ENCODE data around the gene CREBRF. TPM values are rescaled to one million over a fixed set of nuclear protein-coding genes. Genes with fewer than 3 reads are reported as not detected.

The CREBRF gene
- total and polyA plus RNA-seq, 4 donors, result 8.1 to 48.5 (median 15.7) TPM

GRCh38 chr5:173188280-173188679, 132.1 kb downstream of the CREBRF start:
- no peaks in the 10 kb centered on the region for H3K36me3 ChIP-seq (ENCODE audit: control insufficient read depth in 4 of 4, insufficient read depth in 4 of 4, low read length in 4 of 4)
- DNase-seq (no peak), ATAC-seq (ENCODE audit: insufficient read depth, low FRiP score) (no peak)
- peaks cover 0 to 2% (median 0%) of the 10 kb centered on the region in 4 donors for H3K9me3 ChIP-seq (ENCODE audit: control insufficient read depth in 4 of 4, insufficient read depth in 3 of 4, low read length in 3 of 4)
- WGBS, 2 donors, result 83 to 86% methylated on average over 2 of the region's 2 CpGs
- no peak overlapping the region for H3K9ac ChIP-seq (ENCODE audit: insufficient read depth in 1 of 2, low read length in 2 of 2)
- H3K27me3 ChIP-seq (ENCODE audit: control insufficient read depth in 3 of 3, insufficient read depth in 3 of 3, low read length in 2 of 3), result peaks cover 0 to 2% (median 0%) of the 10 kb centered on the region in 3 donors
- TF ChIP-seq, protein P1, sequence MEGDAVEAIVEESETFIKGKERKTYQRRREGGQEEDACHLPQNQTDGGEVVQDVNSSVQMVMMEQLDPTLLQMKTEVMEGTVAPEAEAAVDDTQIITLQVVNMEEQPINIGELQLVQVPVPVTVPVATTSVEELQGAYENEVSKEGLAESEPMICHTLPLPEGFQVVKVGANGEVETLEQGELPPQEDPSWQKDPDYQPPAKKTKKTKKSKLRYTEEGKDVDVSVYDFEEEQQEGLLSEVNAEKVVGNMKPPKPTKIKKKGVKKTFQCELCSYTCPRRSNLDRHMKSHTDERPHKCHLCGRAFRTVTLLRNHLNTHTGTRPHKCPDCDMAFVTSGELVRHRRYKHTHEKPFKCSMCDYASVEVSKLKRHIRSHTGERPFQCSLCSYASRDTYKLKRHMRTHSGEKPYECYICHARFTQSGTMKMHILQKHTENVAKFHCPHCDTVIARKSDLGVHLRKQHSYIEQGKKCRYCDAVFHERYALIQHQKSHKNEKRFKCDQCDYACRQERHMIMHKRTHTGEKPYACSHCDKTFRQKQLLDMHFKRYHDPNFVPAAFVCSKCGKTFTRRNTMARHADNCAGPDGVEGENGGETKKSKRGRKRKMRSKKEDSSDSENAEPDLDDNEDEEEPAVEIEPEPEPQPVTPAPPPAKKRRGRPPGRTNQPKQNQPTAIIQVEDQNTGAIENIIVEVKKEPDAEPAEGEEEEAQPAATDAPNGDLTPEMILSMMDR (IDR thresholded peaks at IDR 0.05; ENCODE audit: control extremely low read depth, extremely low read depth), result no peak
- no peak overlapping the region for H3K4me3 ChIP-seq
- H3K4me1 ChIP-seq (ENCODE audit: control insufficient read depth in 5 of 5, insufficient read depth in 5 of 5, low read length in 5 of 5), result no peaks in the 10 kb centered on the region
- H3K27ac ChIP-seq (ENCODE audit: low read depth in 1 of 2, low read length in 1 of 2), result no peak overlapping the region

Small RNAs within 50 kb of the gene (small RNA-seq; reads per million reads assigned to genes)
- gene RF00019 (ENCODE audit: low replicate concordance) (not detected), gene SNORA74B (ENCODE audit: low replicate concordance) (19.6 reads per million, percentile 97 among the genes with 10 or more reads in this experiment)

Other genes with a start within 250 kb of the CREBRF start
- 100 to 1,000 TPM in 1 of 2 donors, 10 to 100 TPM in 1; 62.2 to 215 TPM for gene ERGIC1, start 222.1 kb upstream of the CREBRF start, total RNA-seq
- 100 to 1,000 TPM; 122 to 204 TPM for gene ERGIC1, start 222.1 kb upstream of the CREBRF start, polyA plus RNA-seq
- gene RPL26L1, start 96.9 kb upstream of the CREBRF start, total RNA-seq, result 10 to 100 TPM; 29.2 to 33.8 TPM
- 10 to 100 TPM; 69.3 to 81.1 TPM for gene RPL26L1, start 96.9 kb upstream of the CREBRF start, polyA plus RNA-seq
- 100 to 1,000 TPM; 113 to 262 TPM for gene ATP6V0E1, start 72.6 kb upstream of the CREBRF start, total RNA-seq
- 100 to 1,000 TPM; 444 to 502 TPM for gene ATP6V0E1, start 72.6 kb upstream of the CREBRF start, polyA plus RNA-seq
- 10 to 100 TPM; 12.1 to 14.3 TPM for gene BNIP1, start 88.2 kb downstream of the CREBRF start, total RNA-seq
- 10 to 100 TPM; 14.3 to 15.0 TPM for gene BNIP1, start 88.2 kb downstream of the CREBRF start, polyA plus RNA-seq
- gene NKX2-5, start 178.9 kb downstream of the CREBRF start, total RNA-seq, result not detected
- gene NKX2-5, start 178.9 kb downstream of the CREBRF start, polyA plus RNA-seq, result not detected

All from lung (tissue), 13 donors.